Nephron (organoid): ENCODE data around the gene CDC42BPG.

Source experiments
- H3K27ac Mint-ChIP-seq, 3 experiments: 2 replicates each; pipeline ENCODE4 v1.8.0; 2020; ENCODE audit warnings: mixed read lengths in 3 of 3, mild to moderate bottlenecking in 2 of 3, moderate library complexity in 1 of 3
- H3K27me3 Mint-ChIP-seq: 2 replicates; pipeline ENCODE4 v1.8.0; 2021; ENCODE audit warnings: low read depth, mild to moderate bottlenecking, moderate library complexity, mixed read lengths
- H3K36me3 Mint-ChIP-seq: 2 replicates; pipeline ENCODE4 v1.8.0; 2020; ENCODE audit warnings: low read depth, mixed read lengths
- H3K4me1 Mint-ChIP-seq: 2 replicates; pipeline ENCODE4 v1.8.0; 2020; ENCODE audit warnings: mixed read lengths
- H3K4me3 Mint-ChIP-seq, 3 experiments: 2 replicates each; pipeline ENCODE4 v1.8.0; 2020; ENCODE audit warnings: mild to moderate bottlenecking in 3 of 3, mixed read lengths in 3 of 3, moderate library complexity in 2 of 3
- H3K9me3 Mint-ChIP-seq: 2 replicates; pipeline ENCODE4 v1.8.0; 2020; ENCODE audit warnings: mixed read lengths
- CTCF ChIP-seq, 3 experiments: fragments of 200-600 bp; sonication (generic); IDR thresholded peaks; one replicate each; pipeline ENCODE4 v1.5.0; 2021; ENCODE audit warnings: antibody characterized with exemption in 3 of 3; ENCODE audit not compliant: unreplicated experiment in 3 of 3

The CDC42BPG gene

GRCh38 chr11:64869571-64870175 lies 25.2 kb upstream of the CDC42BPG start:
- Mint-ChIP-seq H3K27me3 (no peaks in the 10 kb centered on the region), H3K27ac (peak overlapping the region; percentile 85 to 88 (median 86)), H3K4me3 (peak overlapping the region in 1 of 3 experiments; percentile 70), H3K36me3 (peaks cover 30% of the 10 kb centered on the region), H3K4me1 (peaks cover 78% of the 10 kb centered on the region), H3K9me3 (no peaks in the 10 kb centered on the region)
- TF ChIP-seq CTCF (IDR thresholded peaks at IDR 0.05; ENCODE audit: unreplicated experiment in 3 of 3) = peak; percentile 40 to 59 (median 51)

GRCh38 chr11:64868904-64869570 lies 24.6 kb upstream of the CDC42BPG start:
- H3K36me3 Mint-ChIP-seq = peaks cover 25% of the 10 kb centered on the region
- peak overlapping the region; percentile 50 to 88 (median 86) for H3K27ac Mint-ChIP-seq
- H3K27me3 Mint-ChIP-seq = no peaks in the 10 kb centered on the region
- H3K4me3 Mint-ChIP-seq = peak overlapping the region in 2 of 3 experiments; percentile 33 to 70
- H3K9me3 Mint-ChIP-seq = no peaks in the 10 kb centered on the region
- no peak for TF ChIP-seq CTCF (IDR thresholded peaks at IDR 0.05; ENCODE audit: unreplicated experiment in 3 of 3)
- H3K4me1 Mint-ChIP-seq = peaks cover 78% of the 10 kb centered on the region

GRCh38 chr11:64867748-64868462 lies 23.5 kb upstream of the CDC42BPG start:
- Mint-ChIP-seq H3K27me3 (no peaks in the 10 kb centered on the region), H3K4me3 (peak overlapping the region in 2 of 3 experiments; percentile 33 to 70)

GRCh38 chr11:64866173-64866491 lies 21.7 kb upstream of the CDC42BPG start:
- H3K4me3 Mint-ChIP-seq = peak overlapping the region in 2 of 3 experiments; percentile 15 to 40
- peaks cover 80% of the 10 kb centered on the region for H3K4me1 Mint-ChIP-seq
- H3K27ac Mint-ChIP-seq = peak overlapping the region; percentile 62 to 98 (median 96)
- no peaks in the 10 kb centered on the region for H3K9me3 Mint-ChIP-seq
- no peaks in the 10 kb centered on the region for H3K27me3 Mint-ChIP-seq
- H3K36me3 Mint-ChIP-seq = peaks cover 16% of the 10 kb centered on the region
- no peak for TF ChIP-seq CTCF (IDR thresholded peaks at IDR 0.05; ENCODE audit: unreplicated experiment in 3 of 3)

More at GRCh38 chr11:64867748-64868462, 23.5 kb upstream of the CDC42BPG start:
- H3K36me3 Mint-ChIP-seq = peaks cover 23% of the 10 kb centered on the region
- H3K27ac Mint-ChIP-seq = peak overlapping the region; percentile 50 to 88 (median 86)
- no peaks in the 10 kb centered on the region for H3K9me3 Mint-ChIP-seq
- TF ChIP-seq CTCF (IDR thresholded peaks at IDR 0.05; ENCODE audit: unreplicated experiment in 3 of 3) = no peak
- peaks cover 84% of the 10 kb centered on the region for H3K4me1 Mint-ChIP-seq

- Mint-ChIP-seq H3K4me3 (peak overlapping the region in 2 of 3 experiments; percentile 15 to 40), H3K36me3 (peaks cover 16% of the 10 kb centered on the region), H3K27me3 (no peaks in the 10 kb centered on the region), H3K9me3 (no peaks in the 10 kb centered on the region), H3K27ac (peak overlapping the region; percentile 62 to 98 (median 96)), H3K4me1 (peaks cover 75% of the 10 kb centered on the region)
- TF ChIP-seq CTCF (IDR thresholded peaks at IDR 0.05; ENCODE audit: unreplicated experiment in 3 of 3) = no peak
Observed at GRCh38 chr11:64865286-64866172, 21.1 kb upstream of the CDC42BPG start.
